ENCODE measurements around the gene DPF3. TPM values are rescaled to one million over a fixed set of nuclear protein-coding genes. Genes with fewer than 3 reads are reported as not detected.

The DPF3 gene
- total RNA-seq, 1 experiment from 2014 or later: not detected

DNA sequence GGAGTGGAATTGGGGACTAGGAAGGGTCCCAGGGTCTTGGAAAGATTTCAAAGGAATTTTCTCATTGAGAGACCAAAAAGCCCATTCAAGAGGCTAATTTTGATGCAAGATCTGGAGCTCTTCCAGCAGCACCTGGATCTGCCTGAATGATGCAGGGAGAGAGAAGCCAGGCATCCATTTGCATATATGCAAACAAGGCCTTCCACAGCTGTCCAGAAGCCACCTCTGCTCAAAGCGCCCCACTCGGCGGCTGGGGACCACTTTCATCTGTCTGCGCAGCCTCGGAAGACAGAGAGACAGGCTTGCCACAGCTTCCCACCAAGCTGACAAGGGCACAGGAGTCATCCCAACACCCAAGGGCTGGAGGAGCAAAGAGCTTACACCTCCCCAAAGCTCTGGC lies 295.6 kb downstream of the DPF3 start:
- no peak overlapping the region for H3K4me3 ChIP-seq (ENCODE audit: low read depth in 2 of 2, low read length in 2 of 2)
- no peak for ATAC-seq
- peaks cover 2% of the 10 kb centered on the region; the same call in 1 of the 2 replicates for H3K27me3 ChIP-seq (ENCODE audit: control insufficient read depth, insufficient read depth, low read length)
- DNase-seq (ENCODE audit: low read depth, low spot score): no peak
- intact Hi-C loops (cut with micrococcal nuclease; ENCODE audit: unreplicated experiment) (no loop called here), in situ Hi-C loops (cut with HindIII; ENCODE audit: low pct_unique_long_range_greater_than_20kb, low sequenced_read_pairs) (no loop called here)
- BruUV-seq (replicated peaks): no TSS peak
- CTCF ChIA-PET: no interaction called here
- H3K36me3 ChIP-seq (ENCODE audit: control insufficient read depth, insufficient read depth, low read length): no peaks in the 10 kb centered on the region
- H3K27ac ChIP-seq (ENCODE audit: low read length): no peak overlapping the region
- TF ChIP-seq SIN3A (IDR thresholded peaks at IDR 0.05; ENCODE audit: borderline replicate concordance, insufficient read depth, low read depth, low read length): no peak
- TF ChIP-seq, protein P1, sequence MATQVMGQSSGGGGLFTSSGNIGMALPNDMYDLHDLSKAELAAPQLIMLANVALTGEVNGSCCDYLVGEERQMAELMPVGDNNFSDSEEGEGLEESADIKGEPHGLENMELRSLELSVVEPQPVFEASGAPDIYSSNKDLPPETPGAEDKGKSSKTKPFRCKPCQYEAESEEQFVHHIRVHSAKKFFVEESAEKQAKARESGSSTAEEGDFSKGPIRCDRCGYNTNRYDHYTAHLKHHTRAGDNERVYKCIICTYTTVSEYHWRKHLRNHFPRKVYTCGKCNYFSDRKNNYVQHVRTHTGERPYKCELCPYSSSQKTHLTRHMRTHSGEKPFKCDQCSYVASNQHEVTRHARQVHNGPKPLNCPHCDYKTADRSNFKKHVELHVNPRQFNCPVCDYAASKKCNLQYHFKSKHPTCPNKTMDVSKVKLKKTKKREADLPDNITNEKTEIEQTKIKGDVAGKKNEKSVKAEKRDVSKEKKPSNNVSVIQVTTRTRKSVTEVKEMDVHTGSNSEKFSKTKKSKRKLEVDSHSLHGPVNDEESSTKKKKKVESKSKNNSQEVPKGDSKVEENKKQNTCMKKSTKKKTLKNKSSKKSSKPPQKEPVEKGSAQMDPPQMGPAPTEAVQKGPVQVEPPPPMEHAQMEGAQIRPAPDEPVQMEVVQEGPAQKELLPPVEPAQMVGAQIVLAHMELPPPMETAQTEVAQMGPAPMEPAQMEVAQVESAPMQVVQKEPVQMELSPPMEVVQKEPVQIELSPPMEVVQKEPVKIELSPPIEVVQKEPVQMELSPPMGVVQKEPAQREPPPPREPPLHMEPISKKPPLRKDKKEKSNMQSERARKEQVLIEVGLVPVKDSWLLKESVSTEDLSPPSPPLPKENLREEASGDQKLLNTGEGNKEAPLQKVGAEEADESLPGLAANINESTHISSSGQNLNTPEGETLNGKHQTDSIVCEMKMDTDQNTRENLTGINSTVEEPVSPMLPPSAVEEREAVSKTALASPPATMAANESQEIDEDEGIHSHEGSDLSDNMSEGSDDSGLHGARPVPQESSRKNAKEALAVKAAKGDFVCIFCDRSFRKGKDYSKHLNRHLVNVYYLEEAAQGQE (IDR thresholded peaks at IDR 0.05; ENCODE audit: insufficient read depth in 1 of 2, low read depth in 2 of 2, low read length in 1 of 2): no peak
- TF ChIP-seq, protein P2, sequence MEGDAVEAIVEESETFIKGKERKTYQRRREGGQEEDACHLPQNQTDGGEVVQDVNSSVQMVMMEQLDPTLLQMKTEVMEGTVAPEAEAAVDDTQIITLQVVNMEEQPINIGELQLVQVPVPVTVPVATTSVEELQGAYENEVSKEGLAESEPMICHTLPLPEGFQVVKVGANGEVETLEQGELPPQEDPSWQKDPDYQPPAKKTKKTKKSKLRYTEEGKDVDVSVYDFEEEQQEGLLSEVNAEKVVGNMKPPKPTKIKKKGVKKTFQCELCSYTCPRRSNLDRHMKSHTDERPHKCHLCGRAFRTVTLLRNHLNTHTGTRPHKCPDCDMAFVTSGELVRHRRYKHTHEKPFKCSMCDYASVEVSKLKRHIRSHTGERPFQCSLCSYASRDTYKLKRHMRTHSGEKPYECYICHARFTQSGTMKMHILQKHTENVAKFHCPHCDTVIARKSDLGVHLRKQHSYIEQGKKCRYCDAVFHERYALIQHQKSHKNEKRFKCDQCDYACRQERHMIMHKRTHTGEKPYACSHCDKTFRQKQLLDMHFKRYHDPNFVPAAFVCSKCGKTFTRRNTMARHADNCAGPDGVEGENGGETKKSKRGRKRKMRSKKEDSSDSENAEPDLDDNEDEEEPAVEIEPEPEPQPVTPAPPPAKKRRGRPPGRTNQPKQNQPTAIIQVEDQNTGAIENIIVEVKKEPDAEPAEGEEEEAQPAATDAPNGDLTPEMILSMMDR (IDR thresholded peaks at IDR 0.05): no peak
- no peaks in the 10 kb centered on the region for H3K4me1 ChIP-seq (ENCODE audit: control insufficient read depth, insufficient read depth, low read length)
- POLR2A ChIA-PET: no interaction called here
- no peaks in the 10 kb centered on the region for H3K9me3 ChIP-seq (ENCODE audit: control insufficient read depth, insufficient read depth, low read depth, low read length)

DNA sequence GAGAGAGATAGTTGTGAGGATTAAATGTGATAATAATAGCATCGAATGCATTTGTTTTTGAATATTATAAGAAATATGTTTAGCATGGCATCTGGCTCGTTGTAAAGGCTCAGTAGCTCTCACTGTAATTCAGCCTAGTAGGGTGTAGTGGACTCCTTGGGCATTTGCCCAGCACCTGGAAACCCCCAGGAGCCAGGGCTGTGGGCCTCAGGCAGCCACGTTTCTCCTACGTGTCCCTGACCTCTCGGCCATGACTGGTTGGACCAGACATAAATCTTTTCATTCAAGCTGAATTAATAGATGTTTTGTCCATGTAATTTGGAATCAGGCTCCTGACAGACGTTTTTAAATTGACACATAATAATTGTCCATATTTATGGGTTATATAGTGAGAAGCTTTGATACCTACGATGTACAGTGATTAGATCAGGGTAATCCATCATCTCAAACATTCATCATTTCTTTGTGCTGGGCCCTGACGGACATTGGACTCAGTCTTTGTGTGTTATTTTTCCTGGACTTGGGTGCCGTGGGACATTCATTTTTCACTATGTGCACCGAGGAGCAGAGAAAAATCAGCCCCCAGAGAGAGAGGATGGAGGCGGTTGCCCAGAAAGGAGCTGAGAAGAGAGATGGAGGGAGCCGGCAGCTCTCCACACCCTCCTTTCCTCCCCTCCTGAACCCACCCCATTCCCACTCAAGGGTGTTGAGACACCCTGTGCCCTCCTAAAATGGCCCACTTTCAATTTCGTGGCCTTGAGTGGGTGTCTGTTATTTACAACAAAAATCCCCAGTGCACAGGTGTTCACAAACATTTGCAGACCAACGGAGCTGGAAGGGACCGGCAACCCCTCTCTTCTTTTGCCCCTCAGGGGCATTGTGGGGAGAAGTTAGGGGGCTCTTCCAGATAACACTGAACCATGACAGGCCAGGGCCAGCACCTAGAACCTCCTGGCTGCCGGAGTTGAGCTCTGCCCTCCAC lies 296.4 kb downstream of the DPF3 start:
- no peak for ATAC-seq
- H3K27me3 ChIP-seq (ENCODE audit: control insufficient read depth, insufficient read depth, low read length): peaks cover 2% of the 10 kb centered on the region; the same call in 1 of the 2 replicates
- H3K36me3 ChIP-seq (ENCODE audit: control insufficient read depth, insufficient read depth, low read length): no peaks in the 10 kb centered on the region
- no peak overlapping the region for H3K4me3 ChIP-seq (ENCODE audit: low read depth in 2 of 2, low read length in 2 of 2)
- no peaks in the 10 kb centered on the region for H3K4me1 ChIP-seq (ENCODE audit: control insufficient read depth, insufficient read depth, low read length)
- no peak for DNase-seq (ENCODE audit: low read depth, low spot score)
- TF ChIP-seq TCF7L2 (IDR thresholded peaks at IDR 0.05; ENCODE audit: low read depth, low read length) (no peak), SIN3A (IDR thresholded peaks at IDR 0.05; ENCODE audit: borderline replicate concordance, insufficient read depth, low read depth, low read length) (no peak), POLR2AphosphoS5 (IDR thresholded peaks at IDR 0.05; ENCODE audit: low read depth, low read length) (no peak)
- TF ChIP-seq, protein P2 (IDR thresholded peaks at IDR 0.05): no peak
- TF ChIP-seq, protein P1 (IDR thresholded peaks at IDR 0.05; ENCODE audit: insufficient read depth in 1 of 2, low read depth in 2 of 2, low read length in 1 of 2): no peak
- intact Hi-C loops (cut with micrococcal nuclease; ENCODE audit: unreplicated experiment) (no loop called here), in situ Hi-C loops (cut with HindIII; ENCODE audit: low pct_unique_long_range_greater_than_20kb, low sequenced_read_pairs) (no loop called here)
- H3K27ac ChIP-seq (ENCODE audit: low read length): no peak overlapping the region
- H3K9me3 ChIP-seq (ENCODE audit: control insufficient read depth, insufficient read depth, low read depth, low read length): no peaks in the 10 kb centered on the region
- ChIA-PET CTCF (no interaction called here), POLR2A (no interaction called here)
- no TSS peak for BruUV-seq (replicated peaks)
